MM.1S (cell line): ENCODE measurements around the gene GABRG1.

Experiments used
- DNase-seq: peaks from one replicate; pipeline ENCODE4 v3.0.0-alpha.2; 2015
- H2AFZ ChIP-seq: fragments of 300-600 bp; sonication (generic); 2 replicates; pipeline ENCODE4 v1.6.0; 2016; ENCODE audit warnings: antibody characterized with exemption, low read length
- H3F3A ChIP-seq: fragments of 300-600 bp; sonication (generic); 2 replicates; pipeline ENCODE4 v1.6.1; 2016; ENCODE audit warnings: mild to moderate bottlenecking, antibody characterized with exemption, low read length, moderate library complexity, mixed read lengths; ENCODE audit not compliant: insufficient read depth
- H3K27ac ChIP-seq: fragments of 300-600 bp; sonication (generic); 2 replicates; pipeline ENCODE4 v1.5.1; 2016; ENCODE audit warnings: mild to moderate bottlenecking, low read length
- H3K27me3 ChIP-seq: fragments of 300-600 bp; sonication (generic); replicated peaks from 2 replicates; pipeline ENCODE4 v1.6.0; 2016; ENCODE audit warnings: low read length; ENCODE audit not compliant: insufficient read depth
- H3K36me3 ChIP-seq: fragments of 300-600 bp; sonication (generic); replicated peaks from 2 replicates; pipeline ENCODE4 v1.6.1; 2016; ENCODE audit warnings: mild to moderate bottlenecking, low read length, mixed read lengths; ENCODE audit not compliant: insufficient read depth
- H3K4me1 ChIP-seq: fragments of 300-600 bp; sonication (generic); 2 replicates; pipeline ENCODE4 v1.6.1; 2016; ENCODE audit warnings: low read length, mixed read lengths
- H3K4me2 ChIP-seq: fragments of 300-600 bp; sonication (generic); 2 replicates; pipeline ENCODE4 v1.6.0; 2016; ENCODE audit warnings: low read depth, low read length
- H3K4me3 ChIP-seq: fragments of 300-600 bp; sonication (generic); 2 replicates; pipeline ENCODE4 v1.5.1; 2016; ENCODE audit warnings: low read length, mixed read lengths
- H3K79me2 ChIP-seq: fragments of 300-600 bp; sonication (generic); 2 replicates; pipeline ENCODE4 v1.6.1; 2016; ENCODE audit warnings: mixed run types, low read length, mixed read lengths
- H3K9ac ChIP-seq: fragments of 300-600 bp; sonication (generic); 2 replicates; pipeline ENCODE4 v1.6.1; 2016; ENCODE audit warnings: low read length, mixed read lengths
- H3K9me2 ChIP-seq: fragments of 300-600 bp; sonication (generic); replicated peaks from 2 replicates; pipeline ENCODE4 v1.6.1; 2016; ENCODE audit warnings: mild to moderate bottlenecking, low read length, mixed read lengths; ENCODE audit not compliant: insufficient read depth
- H3K9me3 ChIP-seq: fragments of 300-600 bp; sonication (generic); replicated peaks from 2 replicates; pipeline ENCODE4 v1.6.1; 2016; ENCODE audit warnings: mild to moderate bottlenecking, low read length, mixed read lengths; ENCODE audit not compliant: insufficient read depth
- H4K20me1 ChIP-seq: fragments of 300-600 bp; sonication (generic); 2 replicates; pipeline ENCODE4 v1.6.1; 2016; ENCODE audit warnings: mild to moderate bottlenecking, low read length, moderate library complexity, mixed read lengths; ENCODE audit not compliant: insufficient read depth
- EZH2 ChIP-seq: fragments of 300-600 bp; sonication (generic); optimal IDR thresholded peaks from 2 replicates; pipeline ENCODE3; 2017; ENCODE audit warnings: low read depth, mild to moderate bottlenecking, antibody characterized with exemption, low read length, mixed read lengths
- EZH2phosphoT487 ChIP-seq: fragments of 300-600 bp; sonication (generic); IDR thresholded peaks from 2 replicates; pipeline ENCODE4 v1.6.1; 2018; ENCODE audit warnings: antibody characterized with exemption, low read length
- TF ChIP-seq, protein P1 (sequence below): fragments of 300-600 bp; sonication (generic); IDR thresholded peaks from 2 replicates; pipeline ENCODE4 v1.5.1; 2016; ENCODE audit warnings: antibody characterized with exemption, low read length, mixed read lengths

GABRG1 gene

DNA sequence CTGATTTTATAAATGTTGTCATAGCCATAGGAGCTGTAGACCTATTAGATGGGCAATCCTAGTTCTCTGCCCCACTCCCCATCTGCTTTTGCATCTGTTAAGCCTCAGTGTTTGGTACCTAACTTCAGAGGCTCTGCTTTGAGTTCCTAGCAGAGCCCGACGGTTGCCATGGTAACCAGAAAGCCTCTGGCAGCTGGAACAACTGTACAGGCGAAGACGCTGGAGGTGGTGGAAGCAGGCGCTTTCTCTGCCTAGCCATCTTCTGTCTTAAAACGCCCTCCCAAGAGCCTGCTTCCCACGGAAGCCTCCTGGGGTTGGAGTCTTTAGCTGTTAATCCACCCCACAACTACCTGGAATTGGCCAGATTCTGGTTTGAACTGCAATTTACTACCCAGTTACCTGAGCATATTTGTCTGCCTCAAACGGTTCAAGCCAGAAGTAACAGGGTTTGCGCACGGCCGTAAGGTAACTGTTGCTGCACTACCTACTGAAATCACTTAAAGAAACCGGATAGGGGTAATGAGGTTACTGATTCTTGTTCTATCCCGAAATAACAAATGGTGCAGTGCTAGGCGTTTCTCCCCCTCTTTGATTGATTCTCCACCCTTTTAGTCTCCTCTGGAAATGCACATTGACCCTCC, 1.0 kb upstream of the GABRG1 start:
- H2AFZ ChIP-seq, result no peak overlapping the region
- H3K27ac ChIP-seq, result no peak overlapping the region
- TF ChIP-seq EZH2phosphoT487, result no peak
- no peak for TF ChIP-seq EZH2
- TF ChIP-seq, protein P1, sequence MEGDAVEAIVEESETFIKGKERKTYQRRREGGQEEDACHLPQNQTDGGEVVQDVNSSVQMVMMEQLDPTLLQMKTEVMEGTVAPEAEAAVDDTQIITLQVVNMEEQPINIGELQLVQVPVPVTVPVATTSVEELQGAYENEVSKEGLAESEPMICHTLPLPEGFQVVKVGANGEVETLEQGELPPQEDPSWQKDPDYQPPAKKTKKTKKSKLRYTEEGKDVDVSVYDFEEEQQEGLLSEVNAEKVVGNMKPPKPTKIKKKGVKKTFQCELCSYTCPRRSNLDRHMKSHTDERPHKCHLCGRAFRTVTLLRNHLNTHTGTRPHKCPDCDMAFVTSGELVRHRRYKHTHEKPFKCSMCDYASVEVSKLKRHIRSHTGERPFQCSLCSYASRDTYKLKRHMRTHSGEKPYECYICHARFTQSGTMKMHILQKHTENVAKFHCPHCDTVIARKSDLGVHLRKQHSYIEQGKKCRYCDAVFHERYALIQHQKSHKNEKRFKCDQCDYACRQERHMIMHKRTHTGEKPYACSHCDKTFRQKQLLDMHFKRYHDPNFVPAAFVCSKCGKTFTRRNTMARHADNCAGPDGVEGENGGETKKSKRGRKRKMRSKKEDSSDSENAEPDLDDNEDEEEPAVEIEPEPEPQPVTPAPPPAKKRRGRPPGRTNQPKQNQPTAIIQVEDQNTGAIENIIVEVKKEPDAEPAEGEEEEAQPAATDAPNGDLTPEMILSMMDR, result no peak
- no peaks in the 10 kb centered on the region for H3F3A ChIP-seq
- no peaks in the 10 kb centered on the region for H4K20me1 ChIP-seq
- H3K9me2 ChIP-seq, result no peaks in the 10 kb centered on the region
- no peaks in the 10 kb centered on the region for H3K9me3 ChIP-seq
- H3K27me3 ChIP-seq, result no peaks in the 10 kb centered on the region
- no peaks in the 10 kb centered on the region for H3K4me1 ChIP-seq
- no peak overlapping the region for H3K4me2 ChIP-seq
- H3K4me3 ChIP-seq, result no peak overlapping the region
- H3K79me2 ChIP-seq, result no peaks in the 10 kb centered on the region
- H3K36me3 ChIP-seq, result no peaks in the 10 kb centered on the region
- H3K9ac ChIP-seq, result no peak overlapping the region
- no peak for DNase-seq

DNA sequence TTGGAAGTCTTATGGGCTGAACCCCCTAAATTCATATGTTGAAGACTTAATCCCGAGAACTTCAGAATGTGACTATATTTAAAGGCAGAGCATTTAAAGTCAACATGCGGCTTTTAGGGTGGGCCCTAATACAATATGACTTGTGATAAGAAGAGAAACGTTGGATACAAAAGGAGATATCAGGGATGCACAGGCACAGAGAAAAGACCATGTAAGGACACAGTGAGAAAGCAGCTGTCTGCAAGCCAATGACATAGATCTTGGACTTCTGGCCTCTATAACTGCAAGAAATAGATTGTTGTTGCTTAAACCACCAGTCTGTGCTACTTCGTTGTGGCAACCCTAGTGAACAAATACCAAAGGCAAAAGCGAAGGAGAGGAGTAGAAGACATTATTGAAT, 42.2 kb downstream of the GABRG1 start:
- Histone ChIP-seq H2AFZ (no peak overlapping the region), H3K79me2 (no peaks in the 10 kb centered on the region), H3K9me3 (no peaks in the 10 kb centered on the region), H3K4me3 (no peak overlapping the region), H3K9ac (no peak overlapping the region), H4K20me1 (no peaks in the 10 kb centered on the region), H3K27ac (no peak overlapping the region), H3K9me2 (no peaks in the 10 kb centered on the region), H3K27me3 (no peaks in the 10 kb centered on the region), H3K4me2 (no peak overlapping the region), H3K36me3 (no peaks in the 10 kb centered on the region), H3K4me1 (no peaks in the 10 kb centered on the region), H3F3A (no peaks in the 10 kb centered on the region)
- no peak for DNase-seq
- TF ChIP-seq, protein P1, result no peak
- TF ChIP-seq EZH2phosphoT487 (no peak), EZH2 (no peak)

DNA sequence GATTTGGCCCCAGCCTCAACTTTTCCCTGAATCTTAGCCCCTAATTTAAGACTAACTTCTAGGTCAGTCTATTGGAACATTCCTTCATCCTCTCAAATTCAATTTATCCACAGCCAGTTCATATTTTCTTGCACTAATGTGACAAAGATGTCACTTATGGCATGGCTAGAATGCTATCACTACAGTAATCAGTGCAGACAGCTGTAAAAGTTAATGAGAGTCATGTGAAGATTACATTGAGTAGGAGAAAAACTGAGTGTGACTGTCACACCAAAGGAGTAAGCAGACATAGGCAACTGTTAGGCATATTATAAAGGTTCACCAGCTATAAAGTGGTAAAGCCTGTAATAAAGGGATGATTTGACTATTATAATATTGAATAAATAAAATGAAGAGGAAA, 42.6 kb downstream of the GABRG1 start:
- Histone ChIP-seq H3K36me3 (no peaks in the 10 kb centered on the region), H3K4me1 (no peaks in the 10 kb centered on the region), H3K9me2 (no peaks in the 10 kb centered on the region), H3K9me3 (no peaks in the 10 kb centered on the region), H3F3A (no peaks in the 10 kb centered on the region), H3K9ac (no peak overlapping the region), H3K4me3 (no peak overlapping the region), H3K4me2 (no peak overlapping the region), H3K27me3 (no peaks in the 10 kb centered on the region), H3K79me2 (no peaks in the 10 kb centered on the region), H4K20me1 (no peaks in the 10 kb centered on the region), H2AFZ (no peak overlapping the region), H3K27ac (no peak overlapping the region)
- TF ChIP-seq, protein P1, result no peak
- no peak for TF ChIP-seq EZH2
- no peak for TF ChIP-seq EZH2phosphoT487
- DNase-seq, result no peak
